HTERT RPE-1 (cell line): ENCODE data around the gene SLC23A1.

Source experiments
- in situ Hi-C: fragments of 300-500 bp; cut with MboI; formaldehyde crosslinking; loops from 4 replicates; pipeline ENCODE4 v1.14.3; 2020; ENCODE audit warnings: low sequenced_read_pairs

The SLC23A1 gene

DNA sequence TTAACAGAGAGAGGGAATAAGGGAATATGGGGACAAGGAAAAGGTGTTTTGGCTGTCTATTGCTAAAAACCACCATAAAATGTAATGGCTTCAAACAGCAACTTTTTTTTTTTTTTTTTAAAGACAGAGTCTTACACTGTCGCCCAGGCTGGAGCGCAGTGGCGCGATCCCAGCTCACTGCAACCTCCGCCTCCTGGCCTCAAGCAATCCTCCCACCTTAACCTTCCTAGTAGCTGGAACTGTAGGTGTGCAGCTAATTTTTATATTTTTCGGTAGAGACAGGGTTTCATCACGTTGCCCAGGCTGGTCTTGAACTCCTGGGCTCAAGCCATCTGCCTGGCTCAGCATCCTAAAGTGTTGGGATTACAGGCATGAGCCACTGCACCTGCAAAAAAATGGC lies 25.1 kb upstream of the SLC23A1 start:
- in situ Hi-C loops = no loop called here

DNA sequence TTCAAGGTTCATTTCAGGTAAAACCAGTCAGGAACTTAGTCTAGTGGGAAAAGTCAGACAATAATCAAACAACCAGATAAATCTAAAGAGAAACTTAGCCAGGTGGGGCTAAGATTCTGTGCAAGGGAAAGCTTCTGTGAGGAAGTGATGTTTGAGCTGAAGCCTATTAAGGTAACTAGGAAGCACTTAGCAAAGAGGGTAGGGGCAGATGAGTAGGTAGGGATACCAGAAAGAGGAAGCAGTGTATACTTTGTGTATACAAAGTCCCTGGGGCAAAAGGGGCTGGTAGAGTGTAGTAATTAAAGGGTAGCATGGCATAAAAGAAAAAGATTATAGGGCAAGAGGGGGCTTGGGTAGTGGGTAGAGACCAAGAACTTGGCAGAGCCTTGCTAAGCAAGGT lies 24.4 kb upstream of the SLC23A1 start:
- in situ Hi-C loops = no loop called here

DNA sequence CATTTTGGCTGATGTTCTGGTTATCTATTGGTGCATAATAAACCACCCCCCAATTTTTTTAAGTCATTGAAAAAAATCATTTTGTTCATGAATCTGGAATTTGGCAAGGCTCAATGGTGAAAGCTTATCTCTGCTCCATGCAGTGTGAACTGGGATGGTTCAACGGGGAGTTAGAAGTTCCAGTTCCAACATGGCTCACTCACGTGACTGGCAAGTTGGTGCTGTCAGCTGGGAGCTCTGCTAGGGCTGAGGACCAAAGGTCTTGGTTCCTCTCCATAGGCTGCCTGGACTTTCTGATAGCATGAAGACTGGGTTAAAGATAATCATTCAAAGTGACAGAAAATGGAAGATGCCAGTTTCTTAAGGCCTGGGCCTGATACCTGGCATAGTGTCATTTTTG lies 23.9 kb upstream of the SLC23A1 start:
- in situ Hi-C loops = no loop called here

GRCh38 chr5:139404484-139404840 lies 21.4 kb upstream of the SLC23A1 start:
- in situ Hi-C loops = no loop called here

DNA sequence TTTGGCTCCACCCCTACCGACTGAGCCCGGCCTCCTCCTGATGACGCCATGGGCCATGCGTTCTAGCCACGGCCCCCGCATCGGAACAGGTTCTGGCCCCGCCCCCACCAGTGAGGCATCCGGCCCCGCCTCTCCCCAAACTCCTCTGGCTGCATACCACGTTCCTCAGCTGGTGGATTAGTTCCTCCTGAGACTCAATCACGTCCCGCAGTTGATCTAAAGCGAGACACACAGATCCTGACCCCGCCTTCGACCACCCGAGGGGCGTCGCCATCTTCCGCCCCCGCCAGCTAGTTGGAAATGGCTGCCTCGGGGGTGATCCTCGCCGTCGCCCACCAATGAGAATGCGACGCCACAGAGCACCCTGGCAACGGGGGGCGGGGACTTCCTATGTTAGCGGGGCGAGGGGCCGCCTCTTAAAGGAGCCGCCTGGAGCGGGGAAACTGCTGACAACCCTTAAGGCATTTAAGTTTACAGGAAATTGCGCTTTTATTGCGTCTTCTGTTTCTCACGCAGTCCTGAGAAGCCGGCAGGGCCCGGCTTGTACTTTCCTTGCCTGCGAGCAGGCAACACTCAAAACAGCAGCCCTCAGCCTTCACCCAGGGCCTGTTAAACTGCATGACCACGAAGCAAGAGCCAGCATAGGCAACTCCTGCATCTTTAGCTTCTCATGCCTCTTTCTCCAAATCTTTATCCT lies 20.8 kb upstream of the SLC23A1 start, which contains the start of gene SPATA24:
SPATA24 (minus strand) TSS at position 303 of the 697 bp plus-strand sequence; CDS start at position 274, 29 bp downstream.
- in situ Hi-C loops = no loop called here

- in situ Hi-C loops = no loop called here
Measured at GRCh38 chr5:139403418-139403786, 20.3 kb upstream of the SLC23A1 start.

DNA sequence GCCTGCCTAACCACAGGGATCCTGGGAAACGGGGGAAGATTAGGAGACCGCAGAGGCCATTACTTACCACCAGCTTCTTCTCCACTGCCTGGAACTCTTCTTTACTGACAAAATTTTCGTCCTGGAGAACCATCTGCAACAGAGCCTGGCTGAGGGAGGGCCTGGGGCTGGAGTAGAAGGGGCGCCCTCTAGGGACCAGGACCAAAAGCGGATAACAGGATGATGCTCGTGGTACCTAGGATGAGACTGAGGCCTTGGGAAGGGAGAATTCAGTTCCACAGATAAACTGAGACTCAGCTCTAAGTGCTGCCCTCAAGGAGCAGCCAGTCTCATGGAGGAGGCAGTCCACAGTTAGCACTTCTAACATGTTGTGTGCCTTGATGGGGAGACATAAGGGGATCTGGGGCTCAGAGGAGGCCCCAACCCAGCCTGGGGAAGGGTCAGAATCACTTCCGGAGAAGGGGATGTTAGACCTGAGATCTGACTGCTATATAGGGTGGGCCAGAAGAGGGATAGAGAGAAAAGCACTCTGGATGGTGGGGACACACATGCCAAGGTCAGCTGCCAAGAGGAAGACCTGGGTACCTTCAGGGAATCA lies 19.6 kb upstream of the SLC23A1 start:
- in situ Hi-C loops = no loop called here

DNA sequence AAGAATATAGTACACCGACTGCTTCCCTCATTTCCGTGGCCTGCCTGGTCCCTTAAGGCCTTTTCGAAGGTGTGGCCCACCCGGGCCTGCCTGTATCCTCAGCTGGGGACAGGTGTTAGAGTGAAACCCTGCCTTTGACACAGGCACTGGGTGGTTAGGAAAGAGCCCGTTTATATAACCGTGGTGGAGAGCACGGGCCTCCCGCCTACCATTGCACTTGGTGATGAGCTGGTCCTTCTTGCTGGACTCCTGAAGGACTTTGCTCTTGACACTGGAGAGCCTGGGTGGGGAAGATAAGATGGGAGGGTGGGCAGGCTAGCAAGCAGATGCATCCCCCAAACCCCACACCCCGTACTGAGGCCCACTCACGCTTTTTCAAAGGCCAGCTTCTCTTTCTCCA lies 18.4 kb upstream of the SLC23A1 start:
- in situ Hi-C loops = no loop called here

- in situ Hi-C loops = no loop called here
Measured at GRCh38 chr5:139399501-139400121, 16.5 kb upstream of the SLC23A1 start.

DNA sequence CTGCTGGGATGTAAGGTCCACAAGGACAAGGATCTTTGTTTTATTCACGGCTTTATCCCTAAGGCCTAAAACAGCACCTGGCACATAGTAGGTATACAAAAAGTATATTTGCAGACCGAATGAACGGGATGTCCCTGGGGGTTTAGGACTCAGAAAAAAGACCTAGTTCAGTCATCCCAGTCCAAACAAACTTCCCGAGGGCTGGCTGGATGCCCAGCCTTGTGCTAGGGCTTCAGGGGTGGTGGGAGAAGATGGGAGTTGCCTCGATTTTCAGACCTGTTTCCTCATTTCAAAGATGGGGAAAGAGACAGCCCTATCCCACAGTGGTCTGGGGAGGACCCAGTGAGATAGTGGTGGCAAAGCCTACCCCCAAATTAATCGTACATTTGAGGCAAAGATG lies 14.8 kb upstream of the SLC23A1 start:
- in situ Hi-C loops = no loop called here

DNA sequence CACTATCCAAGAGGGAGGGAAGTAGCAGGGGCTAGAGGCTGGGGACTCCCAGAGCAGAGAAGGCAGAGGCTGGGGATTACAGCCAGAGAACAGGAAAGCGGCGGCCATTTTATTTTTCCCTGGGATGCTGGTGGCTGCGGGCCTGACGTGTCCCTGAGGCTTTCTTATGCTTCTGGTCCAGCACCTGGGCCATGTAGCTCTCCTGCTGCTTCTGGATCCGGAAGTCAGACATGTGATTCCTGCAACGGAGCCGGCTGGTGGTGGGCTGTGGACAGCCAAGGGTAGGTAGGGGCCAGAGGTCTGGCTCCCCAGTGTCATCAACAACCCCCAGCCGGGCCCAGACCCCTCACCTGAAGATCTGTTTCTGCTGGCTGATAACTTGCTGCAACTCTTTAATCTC lies 13.6 kb upstream of the SLC23A1 start:
- in situ Hi-C loops = no loop called here

DNA sequence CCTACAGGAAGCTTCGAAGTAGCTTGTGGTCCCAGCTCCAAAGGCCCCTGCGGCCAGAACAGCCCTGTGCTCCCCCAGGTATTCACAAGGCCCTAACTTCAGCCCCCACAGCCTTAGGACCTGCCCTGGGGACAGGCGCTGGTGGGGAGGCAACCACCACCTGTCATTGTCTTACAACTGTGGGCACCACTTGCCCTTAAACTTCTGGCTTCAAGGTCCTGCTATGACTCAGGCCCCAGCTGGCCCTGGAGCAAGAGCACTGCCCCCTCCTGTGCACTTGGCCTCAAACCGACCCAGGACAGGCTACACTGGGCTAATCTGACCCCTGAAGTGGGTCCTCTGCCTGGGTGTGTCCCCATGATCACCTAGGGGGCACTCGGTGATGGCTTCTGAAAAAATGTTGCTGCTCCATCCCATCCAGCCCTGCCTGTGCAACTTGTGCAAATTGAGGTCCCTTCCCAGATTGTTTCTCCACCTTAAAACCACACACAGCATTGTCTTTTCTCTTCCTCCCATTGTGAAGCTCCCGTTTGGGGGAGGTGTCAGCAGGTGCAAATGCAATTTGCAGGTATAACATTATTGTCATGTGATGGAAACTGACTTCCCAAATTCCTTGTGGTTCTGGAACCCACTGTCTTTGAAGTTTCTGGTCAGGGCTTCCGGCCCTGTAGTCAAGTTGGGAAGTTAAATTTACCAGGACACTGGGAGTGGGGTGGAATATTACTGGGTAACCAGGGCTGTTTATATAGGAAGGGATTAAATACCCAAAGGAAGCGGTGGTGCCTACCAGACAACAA lies 12.9 kb upstream of the SLC23A1 start:
- in situ Hi-C loops = no loop called here

- in situ Hi-C loops = no loop called here
Measured at GRCh38 chr5:139394654-139395566, 11.8 kb upstream of the SLC23A1 start, which contains the start of gene PROB1. Gene PROB1, minus strand, starts transcription at chr5:139395104. Its CDS starts 23 bp downstream, at chr5:139395081.

- in situ Hi-C loops = no loop called here
Measured at GRCh38 chr5:139394123-139394653, 11.1 kb upstream of the SLC23A1 start.

DNA sequence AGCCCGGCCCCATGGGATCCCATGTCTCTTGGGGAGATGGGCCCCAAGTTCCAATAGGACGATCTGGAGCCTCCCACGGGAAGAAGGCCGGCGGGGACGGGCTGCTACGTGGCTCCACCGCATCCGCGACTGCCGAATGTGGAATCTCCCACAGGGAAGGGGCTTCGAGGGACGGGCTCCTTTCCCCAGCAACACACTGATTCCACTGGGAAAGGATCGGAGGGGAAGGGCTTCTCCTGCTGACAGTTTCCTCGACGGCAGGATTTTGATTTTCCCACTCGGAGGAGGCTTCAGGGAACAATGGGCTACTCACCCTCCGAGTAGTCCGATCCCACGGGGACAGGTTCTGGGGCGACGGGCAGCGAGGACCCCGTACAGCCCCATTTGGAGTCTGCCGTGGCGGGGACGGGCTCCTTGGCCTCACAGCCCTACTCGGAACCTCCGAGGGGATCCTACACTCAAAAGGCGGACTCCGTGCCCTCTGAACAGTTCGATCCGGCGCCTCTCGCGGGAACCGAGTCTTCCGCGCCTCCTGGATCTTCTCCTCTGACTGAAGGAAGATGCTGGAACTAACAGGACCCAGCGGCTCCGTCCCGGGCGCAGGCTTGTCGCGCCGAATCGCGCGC lies 10.5 kb upstream of the SLC23A1 start:
- in situ Hi-C loops = no loop called here

GRCh38 chr5:139392678-139393496 lies 9.8 kb upstream of the SLC23A1 start:
- in situ Hi-C loops = no loop called here

DNA sequence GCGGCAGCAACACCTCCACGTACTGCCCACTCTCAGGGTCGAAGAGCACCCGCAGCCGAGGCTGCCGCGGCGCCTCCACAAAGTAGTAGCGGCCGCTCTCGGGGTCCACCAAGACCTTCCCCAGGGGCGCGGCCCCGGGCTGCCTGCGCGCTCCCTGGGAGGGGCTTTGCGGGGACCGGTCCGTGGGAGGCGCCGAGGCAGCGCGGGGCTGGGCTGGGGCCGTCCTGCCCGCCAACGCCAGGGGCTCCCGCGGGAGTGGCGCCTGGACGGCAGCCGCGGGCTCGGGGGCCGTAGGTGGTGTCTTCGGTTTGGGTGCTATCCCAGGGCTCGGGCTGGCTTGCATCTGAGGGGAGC lies 9.2 kb upstream of the SLC23A1 start:
- in situ Hi-C loops = no loop called here

DNA sequence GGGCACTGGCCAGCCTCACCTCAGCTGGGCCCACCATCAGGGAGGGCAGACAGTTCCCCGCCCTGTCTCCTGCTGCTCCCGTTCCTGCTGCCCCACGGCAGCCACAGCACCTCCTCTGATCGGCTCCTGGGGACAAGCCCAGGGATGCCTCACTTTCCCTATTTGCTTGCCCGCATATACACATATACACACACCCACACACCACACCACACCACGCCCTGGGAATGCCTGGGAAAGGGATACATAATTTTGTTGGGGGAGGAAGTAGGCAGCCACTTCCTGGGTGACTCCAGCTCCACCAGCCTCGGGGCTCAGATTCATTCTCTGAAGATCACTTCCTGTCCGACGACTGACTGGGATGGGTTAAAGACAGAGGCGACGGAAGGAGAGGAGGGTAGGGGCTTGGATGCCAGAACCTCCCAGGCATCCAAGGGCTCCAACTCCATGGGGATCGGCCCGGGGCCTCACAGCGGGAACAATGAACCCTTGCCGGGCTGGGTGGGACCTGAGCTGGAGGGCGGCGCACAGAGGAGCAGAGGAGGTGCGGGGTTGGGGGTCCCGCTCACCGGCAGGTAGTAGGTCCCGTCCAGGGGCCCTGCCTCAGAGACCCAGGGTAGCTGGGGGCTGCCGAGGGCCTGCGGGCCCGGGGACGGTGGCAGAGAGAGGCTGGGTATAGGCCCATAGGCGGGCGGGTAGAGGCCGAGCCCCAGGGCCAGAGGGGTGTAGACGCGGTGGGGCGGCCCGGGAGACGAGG lies 8.7 kb upstream of the SLC23A1 start:
- in situ Hi-C loops = no loop called here
